ENCODE measurements around the gene RCBTB1. TPM values are rescaled to one million over a fixed set of nuclear protein-coding genes. Genes with fewer than 3 reads are reported as not detected.

The RCBTB1 gene
- polyA plus RNA-seq, 2 of the 4 experiments (the other 2 are of a cell fraction): 11.9 to 20.7 TPM

GRCh38 chr13:49538404-49538803 is 47.0 kb downstream of the RCBTB1 start:
- ChIA-PET POLR2A (no interaction called here), CTCF (interaction anchor here (0.6 to 0.7 kb wide), 2 partner anchors 27 to 263 kb away, joined by 3 read pairs; no protein-coding TSS in a partner anchor)
- WGBS (ENCODE audit: missing lambda C conversion rate): 100% methylated on average over 2 of the region's 2 CpGs
- no peak overlapping the region for H3K27ac ChIP-seq
- H3K9me3 ChIP-seq: no peaks in the 10 kb centered on the region
- H3K4me2 ChIP-seq: no peak overlapping the region
- FAIRE-seq (no peak), DNase-seq (ENCODE audit: low read depth in 1 of 2, low spot score in 1 of 2) (no peak), ATAC-seq (no peak)
- no peaks in the 10 kb centered on the region for H3K4me1 ChIP-seq
- TF ChIP-seq FOXS1 (CRISPR knock-in tag; IDR thresholded peaks at IDR 0.05) (no peak), ATOH8 (CRISPR knock-in tag; IDR thresholded peaks at IDR 0.05; ENCODE audit: low read depth) (no peak), MAZ (IDR thresholded peaks at IDR 0.05; ENCODE audit: borderline replicate concordance, low read depth, low read length) (no peak), JUNB (IDR thresholded peaks at IDR 0.05) (no peak), ESRRA (IDR thresholded peaks at IDR 0.05; ENCODE audit: borderline replicate concordance, low read length) (no peak), TP53 (CRISPR knock-in tag; IDR thresholded peaks at IDR 0.05) (no peak)
- no peak overlapping the region for H3K4me3 ChIP-seq

GRCh38 chr13:49536144-49536873 is 49.0 kb downstream of the RCBTB1 start:
- WGBS (ENCODE audit: missing lambda C conversion rate): 92% methylated on average over 7 of the region's 7 CpGs
- no peak for TF ChIP-seq BHLHE40 (IDR thresholded peaks at IDR 0.05; ENCODE audit: low read depth, low read length)
- no peak for TF ChIP-seq RARB (CRISPR knock-in tag; IDR thresholded peaks at IDR 0.05)
- TF ChIP-seq JUN (IDR thresholded peaks at IDR 0.05): no peak
- TF ChIP-seq TFCP2L1 (CRISPR knock-in tag; IDR thresholded peaks at IDR 0.05): no peak
- TF ChIP-seq MAZ (IDR thresholded peaks at IDR 0.05; ENCODE audit: borderline replicate concordance, low read depth, low read length): no peak
- no peak for TF ChIP-seq RFX5 (IDR thresholded peaks at IDR 0.05)
- no peak for TF ChIP-seq EP300 (IDR thresholded peaks at IDR 0.05)
- TF ChIP-seq POLR2A (IDR thresholded peaks at IDR 0.05; ENCODE audit: low read length): no peak
- no peak for TF ChIP-seq CHD2 (IDR thresholded peaks at IDR 0.05; ENCODE audit: low read length, partially characterized antibody)
- TF ChIP-seq CTCF (IDR thresholded peaks at IDR 0.05): no peak
- no peak for TF ChIP-seq KDM5A (IDR thresholded peaks at IDR 0.05)
- no peak for TF ChIP-seq ZFP36 (IDR thresholded peaks at IDR 0.05; ENCODE audit: borderline replicate concordance, partially characterized antibody)
- H3K4me2 ChIP-seq: no peak overlapping the region
- no peaks in the 10 kb centered on the region for H3K9me3 ChIP-seq
- DNase-seq (ENCODE audit: low read depth in 1 of 2, low spot score in 1 of 2): no peak
- no peak for ATAC-seq
- no peak overlapping the region for H3K27ac ChIP-seq
- H3K4me3 ChIP-seq: no peak overlapping the region
- CTCF ChIA-PET: interaction anchor here (1.0 kb wide), 1 partner anchor 70 kb away, joined by 3 read pairs; no protein-coding TSS in a partner anchor
- FAIRE-seq: no peak
- no peaks in the 10 kb centered on the region for H3K4me1 ChIP-seq
- POLR2A ChIA-PET: no interaction called here

- no peak overlapping the region for H3K27ac ChIP-seq
- CTCF ChIA-PET: no interaction called here
- WGBS (ENCODE audit: missing lambda C conversion rate): 83% methylated on average over 7 of the region's 7 CpGs
- ATAC-seq (no peak), FAIRE-seq (no peak), DNase-seq (ENCODE audit: low read depth in 1 of 2, low spot score in 1 of 2) (no peak)
- TF ChIP-seq NFE2L2 (conservative IDR thresholded peaks at IDR 0.05; ENCODE audit: low read length) (no peak), CTCF (IDR thresholded peaks at IDR 0.05) (no peak), RCOR1 (IDR thresholded peaks at IDR 0.05; ENCODE audit: low read depth, low read length) (no peak), GATA3 (IDR thresholded peaks at IDR 0.05; ENCODE audit: borderline replicate concordance) (no peak), CEBPB (IDR thresholded peaks at IDR 0.05) (no peak), E2F6 (IDR thresholded peaks at IDR 0.05; ENCODE audit: borderline replicate concordance, low read depth) (no peak), RFX5 (IDR thresholded peaks at IDR 0.05) (no peak), CBX8 (IDR thresholded peaks at IDR 0.05) (no peak), JUNB (IDR thresholded peaks at IDR 0.05) (no peak), RNF2 (IDR thresholded peaks at IDR 0.05; ENCODE audit: borderline replicate concordance, low read depth) (no peak), FOSB (CRISPR knock-in tag; IDR thresholded peaks at IDR 0.05) (no peak), FOXS1 (CRISPR knock-in tag; IDR thresholded peaks at IDR 0.05) (no peak), HMGXB4 (CRISPR knock-in tag; IDR thresholded peaks at IDR 0.05; ENCODE audit: borderline replicate concordance) (no peak)
- no peak overlapping the region for H3K4me3 ChIP-seq
- H3K4me2 ChIP-seq: no peak overlapping the region
- POLR2A ChIA-PET: no interaction called here
- H3K4me1 ChIP-seq: no peaks in the 10 kb centered on the region
- no peaks in the 10 kb centered on the region for H3K9me3 ChIP-seq
Measured at GRCh38 chr13:49533591-49534269, 51.6 kb downstream of the RCBTB1 start.
